Type B pancreatic cell (in vitro differentiated cells): Measurements from ENCODE around the gene ABLIM2. TPM values are rescaled to one million over a fixed set of nuclear protein-coding genes. Genes with fewer than 3 reads are reported as not detected.

ENCODE experiments used
- DNase-seq: peaks from one replicate; pipeline ENCODE4 v3.0.0; 2021; ENCODE audit warnings: mixed read lengths; ENCODE audit not compliant: unreplicated experiment; ENCODE audit errors: extremely low spot score
- H3K27ac Mint-ChIP-seq: 2 replicates; pipeline ENCODE4 v1.8.0; 2021; ENCODE audit warnings: mild to moderate bottlenecking, mixed read lengths
- H3K27me3 Mint-ChIP-seq: 2 replicates; pipeline ENCODE4 v1.8.0; 2021; ENCODE audit warnings: mixed read lengths
- H3K36me3 Mint-ChIP-seq: 2 replicates; pipeline ENCODE4 v1.8.0; 2021; ENCODE audit warnings: mixed read lengths
- H3K4me1 Mint-ChIP-seq: one replicate; pipeline ENCODE4 v1.8.0; 2021; ENCODE audit warnings: mixed read lengths; ENCODE audit not compliant: unreplicated experiment
- H3K4me3 Mint-ChIP-seq: 2 replicates; pipeline ENCODE4 v1.8.0; 2021; ENCODE audit warnings: mild to moderate bottlenecking, mixed read lengths
- H3K9me3 Mint-ChIP-seq: 2 replicates; pipeline ENCODE4 v1.8.0; 2021; ENCODE audit warnings: mixed read lengths
- CTCF ChIP-seq: fragments of 200-600 bp; sonication (generic); conservative IDR thresholded peaks from 2 replicates; pipeline ENCODE4 v1.5.0; 2021; ENCODE audit warnings: antibody characterized with exemption, mild to moderate bottlenecking
- total RNA-seq: library from RNA; stranded (reverse); gene quantifications from 2 replicates; pipeline ENCODE4 v1.2.1, GENCODE V29; 2021; ENCODE audit warnings: low replicate concordance

The ABLIM2 gene
- total RNA-seq, 1 donor from 2014 or later: 2.6 TPM

GRCh38 chr4:8030121-8030781 is 128.4 kb downstream of the ABLIM2 start:
- no peak for TF ChIP-seq CTCF
- no peak for DNase-seq
- Mint-ChIP-seq H3K27ac (no peak overlapping the region), H3K4me1 (peaks cover under 1% of the 10 kb centered on the region), H3K4me3 (no peak overlapping the region), H3K36me3 (no peaks in the 10 kb centered on the region), H3K27me3 (no peaks in the 10 kb centered on the region), H3K9me3 (no peaks in the 10 kb centered on the region)

- H3K4me3 Mint-ChIP-seq: no peak overlapping the region
- no peak for TF ChIP-seq CTCF
- no peaks in the 10 kb centered on the region for H3K27me3 Mint-ChIP-seq
- DNase-seq: no peak
- H3K36me3 Mint-ChIP-seq: no peaks in the 10 kb centered on the region
- H3K9me3 Mint-ChIP-seq: no peaks in the 10 kb centered on the region
- no peaks in the 10 kb centered on the region for H3K4me1 Mint-ChIP-seq
- H3K27ac Mint-ChIP-seq: no peak overlapping the region
Observed at GRCh38 chr4:8029689-8030088, 128.9 kb downstream of the ABLIM2 start.

- H3K4me3 Mint-ChIP-seq: no peak overlapping the region
- no peaks in the 10 kb centered on the region for H3K9me3 Mint-ChIP-seq
- H3K4me1 Mint-ChIP-seq: no peaks in the 10 kb centered on the region
- DNase-seq: no peak
- TF ChIP-seq CTCF: no peak
- H3K27me3 Mint-ChIP-seq: no peaks in the 10 kb centered on the region
- H3K36me3 Mint-ChIP-seq: no peaks in the 10 kb centered on the region
- H3K27ac Mint-ChIP-seq: no peak overlapping the region
Observed at GRCh38 chr4:8028884-8029568, 129.6 kb downstream of the ABLIM2 start.

- Mint-ChIP-seq H3K4me3 (no peak overlapping the region), H3K36me3 (no peaks in the 10 kb centered on the region), H3K9me3 (no peaks in the 10 kb centered on the region), H3K27me3 (no peaks in the 10 kb centered on the region), H3K4me1 (no peaks in the 10 kb centered on the region), H3K27ac (no peak overlapping the region)
- TF ChIP-seq CTCF: no peak
- no peak for DNase-seq
Observed at GRCh38 chr4:8028368-8028767, 130.2 kb downstream of the ABLIM2 start.

- Mint-ChIP-seq H3K4me3 (no peak overlapping the region), H3K4me1 (no peaks in the 10 kb centered on the region), H3K36me3 (no peaks in the 10 kb centered on the region), H3K27ac (no peak overlapping the region), H3K9me3 (no peaks in the 10 kb centered on the region), H3K27me3 (no peaks in the 10 kb centered on the region)
- no peak for TF ChIP-seq CTCF
- DNase-seq: no peak
Observed at GRCh38 chr4:8026453-8026852, 132.2 kb downstream of the ABLIM2 start.
